BJ (cell line): ENCODE measurements around the gene ECHS1. TPM values are rescaled to one million over a fixed set of nuclear protein-coding genes. Genes with fewer than 3 reads are reported as not detected.

Experiments
- CTCF ChIA-PET: fragments of 350-600 bp; formaldehyde crosslinking; extraction: SDS; loops from one replicate; lab custom pipeline; 2021; ENCODE audit warnings: antibody characterized with exemption, inconsistent platforms; lab: Yijun Ruan, JAX
- POLR2A ChIA-PET: fragments of 300-600 bp; sonication (Branson Sonifier 250); formaldehyde crosslinking; extraction: SDS; loops from one replicate; lab custom pipeline; 2021; ENCODE audit warnings: antibody characterized with exemption; lab: Charles Lee
- DNase-seq: peaks from one replicate; pipeline ENCODE4 v3.0.0-alpha.2; 2011; ENCODE audit warnings: low read depth
- H3K27me3 ChIP-seq: 2 replicates; pipeline ENCODE4 v1.6.0; 2011; ENCODE audit warnings: low read length; ENCODE audit not compliant: control insufficient read depth, insufficient read depth
- H3K36me3 ChIP-seq: 2 replicates; pipeline ENCODE4 v1.5.1; 2011; ENCODE audit warnings: low read length; ENCODE audit not compliant: control insufficient read depth, insufficient read depth
- H3K4me3 ChIP-seq: 2 replicates; pipeline ENCODE4 v1.5.1; 2011; ENCODE audit warnings: low read depth, mild to moderate bottlenecking, control low read depth, low read length
- CTCF ChIP-seq: IDR thresholded peaks from 2 replicates; pipeline ENCODE4 v1.5.1; 2011; ENCODE audit warnings: low read depth, mild to moderate bottlenecking, control low read depth, inconsistent platforms, low read length, moderate library complexity; ENCODE audit not compliant: insufficient read depth
- polyA plus RNA-seq: library from polyadenylated mRNA; depleted of rRNA; stranded (reverse); fragments of >200 nt; gene quantifications from 2 replicates; pipeline ENCODE4 v1.2.3, GENCODE V29; 2011

Gene ECHS1
- polyA plus RNA-seq, 1 experiment, result 63.9 TPM

GRCh38 chr10:133350950-133351329, 22.2 kb downstream of the ECHS1 start:
- no peak overlapping the region for H3K4me3 ChIP-seq
- ChIA-PET POLR2A (no interaction called here), CTCF (no interaction called here)
- no peak for DNase-seq
- H3K36me3 ChIP-seq, result peaks cover 3% of the 10 kb centered on the region
- no peaks in the 10 kb centered on the region for H3K27me3 ChIP-seq
- no peak for TF ChIP-seq CTCF

- Histone ChIP-seq H3K27me3 (no peaks in the 10 kb centered on the region), H3K4me3 (no peak overlapping the region), H3K36me3 (peaks cover 3% of the 10 kb centered on the region)
- no peak for DNase-seq
- TF ChIP-seq CTCF, result no peak
- CTCF ChIA-PET, result no interaction called here
- POLR2A ChIA-PET, result no interaction called here
Measured at GRCh38 chr10:133350283-133350949, 22.7 kb downstream of the ECHS1 start.

- no peak for DNase-seq
- no peak for TF ChIP-seq CTCF
- ChIA-PET POLR2A (no interaction called here), CTCF (no interaction called here)
- Histone ChIP-seq H3K4me3 (no peak overlapping the region), H3K27me3 (no peaks in the 10 kb centered on the region), H3K36me3 (peaks cover under 1% of the 10 kb centered on the region; the same call in 1 of the 2 replicates)
Measured at GRCh38 chr10:133349577-133350011, 23.6 kb downstream of the ECHS1 start.

GRCh38 chr10:133349160-133349568, 24.0 kb downstream of the ECHS1 start:
- POLR2A ChIA-PET, result no interaction called here
- CTCF ChIA-PET, result no interaction called here
- no peaks in the 10 kb centered on the region; the same call in 1 of the 2 replicates for H3K36me3 ChIP-seq
- peaks cover 1% of the 10 kb centered on the region; the same call in 1 of the 2 replicates for H3K27me3 ChIP-seq
- DNase-seq, result no peak
- no peak for TF ChIP-seq CTCF
- H3K4me3 ChIP-seq, result no peak overlapping the region

GRCh38 chr10:133347710-133348517, 25.2 kb downstream of the ECHS1 start:
- TF ChIP-seq CTCF, result no peak
- peaks cover 1% of the 10 kb centered on the region; the same call in 1 of the 2 replicates for H3K27me3 ChIP-seq
- DNase-seq, result no peak
- ChIA-PET CTCF (interaction anchor here (1.0 to 1.2 kb wide), 4 partner anchors 18 to 41 kb away, joined by 3 to 7 read pairs (median 3); no protein-coding TSS in a partner anchor), POLR2A (no interaction called here)
- no peaks in the 10 kb centered on the region; the same call in 1 of the 2 replicates for H3K36me3 ChIP-seq
- no peak overlapping the region for H3K4me3 ChIP-seq
